ENCODE data around the gene ZNF536.

ZNF536 gene

GRCh38 chr19:30359936-30360335 lies 12.2 kb upstream of the ZNF536 start:
- Histone ChIP-seq H3K36me3 (ENCODE audit: control insufficient read depth in 1 of 2, insufficient read depth in 2 of 2, low read depth in 1 of 2, low read length in 2 of 2) (no peaks in the 10 kb centered on the region), H3K18ac (ENCODE audit: low read depth in 1 of 2, low read length in 2 of 2) (no peak overlapping the region), H2BK15ac (ENCODE audit: low read depth, poor library complexity, severe bottlenecking) (no peak overlapping the region), H3K79me1 (replicated peaks; ENCODE audit: low read length, poor library complexity, severe bottlenecking) (no peaks in the 10 kb centered on the region), H3K4me3 (ENCODE audit: insufficient read depth in 1 of 2, low read depth in 1 of 2, low read length in 2 of 2) (no peak overlapping the region), H3K14ac (ENCODE audit: low read length in 2 of 2) (no peak overlapping the region), H4K8ac (ENCODE audit: low read length) (no peak overlapping the region), H3K9ac (ENCODE audit: low read length) (no peak overlapping the region), H3K23ac (ENCODE audit: low read length in 2 of 2) (no peak overlapping the region), H3K4me1 (ENCODE audit: control insufficient read depth, insufficient read depth, low read depth, low read length) (no peaks in the 10 kb centered on the region), H2BK12ac (ENCODE audit: low read length in 2 of 2) (no peak overlapping the region), H4K91ac (ENCODE audit: low read length) (no peak overlapping the region), H3K27ac (ENCODE audit: low read length, poor library complexity, severe bottlenecking) (no peak overlapping the region), H3K4me2 (ENCODE audit: low read length, poor library complexity, severe bottlenecking) (no peak overlapping the region), H3K27me3 (ENCODE audit: control insufficient read depth in 1 of 2, insufficient read depth in 1 of 2, low read length in 2 of 2) (no peaks in the 10 kb centered on the region), H3K9me3 (ENCODE audit: control insufficient read depth, low read length) (no peaks in the 10 kb centered on the region), H2AK5ac (ENCODE audit: low read length, severe bottlenecking) (no peak overlapping the region), H3K4ac (ENCODE audit: low read depth in 1 of 2, low read length in 2 of 2) (no peak overlapping the region), H2AFZ (ENCODE audit: low read depth, low read length) (no peak overlapping the region), H2BK120ac (ENCODE audit: low read depth, low read length) (no peak overlapping the region), H2BK5ac (ENCODE audit: low read depth, low read length, poor library complexity, severe bottlenecking) (no peak overlapping the region)
- WGBS, result 71% methylated on average over 7 of the region's 9 CpGs
- no peak for DNase-seq

GRCh38 chr19:30360376-30361106 lies 11.6 kb upstream of the ZNF536 start:
- Histone ChIP-seq H2BK120ac (ENCODE audit: low read depth, low read length) (no peak overlapping the region), H3K23ac (ENCODE audit: low read length in 2 of 2) (no peak overlapping the region), H4K8ac (ENCODE audit: low read length) (no peak overlapping the region), H3K36me3 (ENCODE audit: control insufficient read depth in 1 of 2, insufficient read depth in 2 of 2, low read depth in 1 of 2, low read length in 2 of 2) (no peaks in the 10 kb centered on the region), H3K4me3 (ENCODE audit: insufficient read depth in 1 of 2, low read depth in 1 of 2, low read length in 2 of 2) (no peak overlapping the region), H3K4ac (ENCODE audit: low read depth in 1 of 2, low read length in 2 of 2) (no peak overlapping the region), H3K27me3 (ENCODE audit: control insufficient read depth in 1 of 2, insufficient read depth in 1 of 2, low read length in 2 of 2) (no peaks in the 10 kb centered on the region), H2AK5ac (ENCODE audit: low read length, severe bottlenecking) (no peak overlapping the region), H3K79me1 (replicated peaks; ENCODE audit: low read length, poor library complexity, severe bottlenecking) (no peaks in the 10 kb centered on the region), H2AFZ (ENCODE audit: low read depth, low read length) (no peak overlapping the region), H3K9me3 (ENCODE audit: control insufficient read depth, low read length) (no peaks in the 10 kb centered on the region), H3K9ac (ENCODE audit: low read length) (no peak overlapping the region), H3K14ac (ENCODE audit: low read length in 2 of 2) (no peak overlapping the region), H3K18ac (ENCODE audit: low read depth in 1 of 2, low read length in 2 of 2) (no peak overlapping the region), H3K4me1 (ENCODE audit: control insufficient read depth, insufficient read depth, low read depth, low read length) (no peaks in the 10 kb centered on the region), H4K91ac (ENCODE audit: low read length) (no peak overlapping the region), H3K4me2 (ENCODE audit: low read length, poor library complexity, severe bottlenecking) (no peak overlapping the region), H2BK12ac (ENCODE audit: low read length in 2 of 2) (no peak overlapping the region), H2BK5ac (ENCODE audit: low read depth, low read length, poor library complexity, severe bottlenecking) (no peak overlapping the region), H3K27ac (ENCODE audit: low read length, poor library complexity, severe bottlenecking) (no peak overlapping the region), H2BK15ac (ENCODE audit: low read depth, poor library complexity, severe bottlenecking) (no peak overlapping the region)
- WGBS, result 69% methylated on average over 15 of the region's 18 CpGs
- DNase-seq, result no peak

GRCh38 chr19:30361107-30361447 lies 11.1 kb upstream of the ZNF536 start:
- Histone ChIP-seq H3K27ac (ENCODE audit: low read length, poor library complexity, severe bottlenecking) (no peak overlapping the region), H2BK120ac (ENCODE audit: low read depth, low read length) (no peak overlapping the region), H2BK5ac (ENCODE audit: low read depth, low read length, poor library complexity, severe bottlenecking) (no peak overlapping the region), H3K18ac (ENCODE audit: low read depth in 1 of 2, low read length in 2 of 2) (no peak overlapping the region), H3K36me3 (ENCODE audit: control insufficient read depth in 1 of 2, insufficient read depth in 2 of 2, low read depth in 1 of 2, low read length in 2 of 2) (no peaks in the 10 kb centered on the region), H3K9ac (ENCODE audit: low read length) (no peak overlapping the region), H3K27me3 (ENCODE audit: control insufficient read depth in 1 of 2, insufficient read depth in 1 of 2, low read length in 2 of 2) (no peaks in the 10 kb centered on the region), H2AFZ (ENCODE audit: low read depth, low read length) (no peak overlapping the region), H2AK5ac (ENCODE audit: low read length, severe bottlenecking) (no peak overlapping the region), H3K23ac (ENCODE audit: low read length in 2 of 2) (no peak overlapping the region), H4K91ac (ENCODE audit: low read length) (no peak overlapping the region), H3K4ac (ENCODE audit: low read depth in 1 of 2, low read length in 2 of 2) (no peak overlapping the region), H3K79me1 (replicated peaks; ENCODE audit: low read length, poor library complexity, severe bottlenecking) (no peaks in the 10 kb centered on the region), H3K4me3 (ENCODE audit: insufficient read depth in 1 of 2, low read depth in 1 of 2, low read length in 2 of 2) (no peak overlapping the region), H3K9me3 (ENCODE audit: control insufficient read depth, low read length) (no peaks in the 10 kb centered on the region), H4K8ac (ENCODE audit: low read length) (no peak overlapping the region), H3K14ac (ENCODE audit: low read length in 2 of 2) (no peak overlapping the region), H2BK15ac (ENCODE audit: low read depth, poor library complexity, severe bottlenecking) (no peak overlapping the region), H3K4me2 (ENCODE audit: low read length, poor library complexity, severe bottlenecking) (no peak overlapping the region), H2BK12ac (ENCODE audit: low read length in 2 of 2) (no peak overlapping the region), H3K4me1 (ENCODE audit: control insufficient read depth, insufficient read depth, low read depth, low read length) (no peaks in the 10 kb centered on the region)
- WGBS, result 90% methylated on average over 4 of the region's 4 CpGs
- DNase-seq, result no peak

- Histone ChIP-seq H3K4me1 (ENCODE audit: control insufficient read depth, insufficient read depth, low read depth, low read length) (no peaks in the 10 kb centered on the region), H2BK5ac (ENCODE audit: low read depth, low read length, poor library complexity, severe bottlenecking) (no peak overlapping the region), H2BK120ac (ENCODE audit: low read depth, low read length) (no peak overlapping the region), H3K36me3 (ENCODE audit: control insufficient read depth in 1 of 2, insufficient read depth in 2 of 2, low read depth in 1 of 2, low read length in 2 of 2) (no peaks in the 10 kb centered on the region), H3K4me2 (ENCODE audit: low read length, poor library complexity, severe bottlenecking) (no peak overlapping the region), H3K18ac (ENCODE audit: low read depth in 1 of 2, low read length in 2 of 2) (no peak overlapping the region), H2AK5ac (ENCODE audit: low read length, severe bottlenecking) (no peak overlapping the region), H2BK15ac (ENCODE audit: low read depth, poor library complexity, severe bottlenecking) (no peak overlapping the region), H3K23ac (ENCODE audit: low read length in 2 of 2) (no peak overlapping the region), H4K91ac (ENCODE audit: low read length) (no peak overlapping the region), H3K4ac (ENCODE audit: low read depth in 1 of 2, low read length in 2 of 2) (no peak overlapping the region), H3K27me3 (ENCODE audit: control insufficient read depth in 1 of 2, insufficient read depth in 1 of 2, low read length in 2 of 2) (peaks cover 0 to under 1% of the 10 kb centered on the region in 2 experiments), H2AFZ (ENCODE audit: low read depth, low read length) (no peak overlapping the region), H3K14ac (ENCODE audit: low read length in 2 of 2) (no peak overlapping the region), H3K79me1 (replicated peaks; ENCODE audit: low read length, poor library complexity, severe bottlenecking) (no peaks in the 10 kb centered on the region), H3K27ac (ENCODE audit: low read length, poor library complexity, severe bottlenecking) (no peak overlapping the region), H2BK12ac (ENCODE audit: low read length in 2 of 2) (no peak overlapping the region), H3K9ac (ENCODE audit: low read length) (no peak overlapping the region), H3K4me3 (ENCODE audit: insufficient read depth in 1 of 2, low read depth in 1 of 2, low read length in 2 of 2) (no peak overlapping the region), H3K9me3 (ENCODE audit: control insufficient read depth, low read length) (no peaks in the 10 kb centered on the region), H4K8ac (ENCODE audit: low read length) (no peak overlapping the region)
- 86% methylated on average over 13 of the region's 13 CpGs for WGBS
- no peak for DNase-seq
These were observed 10.5 kb upstream of the ZNF536 start for GRCh38 chr19:30361721-30362120.

All from mesenchymal stem cell (in vitro differentiated cells and primary cell).